SK-N-SH treated with all-trans-retinoic acid at 6 μM for 48 hours (cell line): Measurements from ENCODE around the gene RAB3IL1.

ENCODE experiments used
- ARNTL ChIP-seq: fragments of 450-650 bp; formaldehyde crosslinking; IDR thresholded peaks from 2 replicates; pipeline ENCODE4 v1.5.0; 2020; ENCODE audit warnings: low read depth, mild to moderate bottlenecking, moderate library complexity, borderline replicate concordance
- CSDC2 ChIP-seq: fragments of 250-450 bp; sonication (Bioruptor Pico); IDR thresholded peaks from 2 replicates; pipeline ENCODE4 v1.5.0; 2020; ENCODE audit warnings: mild to moderate bottlenecking, moderate library complexity
- ESRRG ChIP-seq: fragments of 250-450 bp; sonication (Bioruptor Pico); IDR thresholded peaks from 2 replicates; pipeline ENCODE4 v1.6.1; 2021; ENCODE audit warnings: mild to moderate bottlenecking
- GLIS3 ChIP-seq: fragments of 250-450 bp; sonication (Bioruptor Pico); IDR thresholded peaks from 2 replicates; pipeline ENCODE4 v1.5.0; 2020; ENCODE audit warnings: mild to moderate bottlenecking, moderate library complexity
- OSR1 ChIP-seq: fragments of 250-450 bp; sonication (Bioruptor Pico); IDR thresholded peaks from 2 replicates; pipeline ENCODE4 v1.8.0; 2022; ENCODE audit warnings: moderate library complexity, mild to moderate bottlenecking, inconsistent platforms
- PATZ1 ChIP-seq: fragments of 250-450 bp; sonication (Bioruptor Pico); IDR thresholded peaks from 2 replicates; pipeline ENCODE4 v1.8.0; 2020; ENCODE audit warnings: mild to moderate bottlenecking, moderate library complexity, borderline replicate concordance
- RARB ChIP-seq: fragments of 250-450 bp; sonication (Bioruptor Pico); IDR thresholded peaks from 2 replicates; pipeline ENCODE4 v1.8.0; 2021; ENCODE audit warnings: mild to moderate bottlenecking, moderate library complexity
- SNAI2 ChIP-seq: fragments of 250-450 bp; sonication (Bioruptor Pico); IDR thresholded peaks from 2 replicates; pipeline ENCODE4 v1.5.0; 2020; ENCODE audit warnings: mild to moderate bottlenecking, moderate library complexity
- ZC3H10 ChIP-seq: fragments of 250-450 bp; sonication (Bioruptor Pico); IDR thresholded peaks from 2 replicates; pipeline ENCODE4 v1.5.1; 2021; ENCODE audit warnings: mild to moderate bottlenecking, moderate library complexity
- ZFP3 ChIP-seq: fragments of 250-450 bp; sonication (Bioruptor Pico); IDR thresholded peaks from 2 replicates; pipeline ENCODE4 v1.5.0; 2020; ENCODE audit warnings: mild to moderate bottlenecking, moderate library complexity
- ZFP30 ChIP-seq: fragments of 450-650 bp; formaldehyde crosslinking; IDR thresholded peaks from 2 replicates; pipeline ENCODE4 v1.5.0; 2022; ENCODE audit warnings: mild to moderate bottlenecking, moderate library complexity
- ZNF8 ChIP-seq: fragments of 450-650 bp; formaldehyde crosslinking; IDR thresholded peaks from 2 replicates; pipeline ENCODE4 v1.5.0; 2020; ENCODE audit warnings: mild to moderate bottlenecking, moderate library complexity

GRCh38 chr11:61883947-61884346 lies 33.4 kb downstream of the RAB3IL1 start:
- no peak for TF ChIP-seq GLIS3 (CRISPR knock-in tag)
- no peak for TF ChIP-seq CSDC2 (CRISPR knock-in tag)
- TF ChIP-seq PATZ1, result no peak
- no peak for TF ChIP-seq SNAI2 (CRISPR knock-in tag)
- no peak for TF ChIP-seq ZFP30 (CRISPR knock-in tag)
- TF ChIP-seq OSR1 (CRISPR knock-in tag), result no peak
- no peak for TF ChIP-seq ESRRG (CRISPR knock-in tag)
- TF ChIP-seq ZFP3, result no peak
- no peak for TF ChIP-seq ZNF8 (CRISPR knock-in tag)
- TF ChIP-seq RARB (CRISPR knock-in tag), result no peak
- no peak for TF ChIP-seq ARNTL (CRISPR knock-in tag)
- TF ChIP-seq ZC3H10 (CRISPR knock-in tag), result no peak
